Common myeloid progenitor, CD34-positive (primary cell): ENCODE measurements around the gene TMEM255B.

Experiments
- CTCF ChIA-PET: fragments of 350-600 bp; sonication (Branson Sonifier 250); formaldehyde crosslinking; loops from one replicate; lab custom pipeline; 2021; ENCODE audit warnings: antibody characterized with exemption; lab: Charles Lee
- POLR2A ChIA-PET: fragments of 350-600 bp; sonication (Branson Sonifier 250); formaldehyde crosslinking; loops from one replicate; lab custom pipeline; 2021; ENCODE audit warnings: antibody characterized with exemption; lab: Charles Lee
- DNase-seq, 3 donors: peaks; one replicate each; pipeline versions ENCODE4 v3.0.0 to v3.0.0-alpha.2; 2013
- H3K27ac ChIP-seq, 2 experiments: 1 replicate in 1 of 2; 2 replicates in 1 of 2; pipeline ENCODE4 v1.7.0; 2013; ENCODE audit warnings: inconsistent platforms in 2 of 2, low read length in 2 of 2, mild to moderate bottlenecking in 2 of 2, low read depth in 1 of 2, moderate library complexity in 1 of 2; ENCODE audit not compliant: severe bottlenecking in 2 of 2, insufficient read depth in 1 of 2, poor library complexity in 1 of 2
- H3K27me3 ChIP-seq, 5 experiments: replicated peaks in 2 of 5; 1 replicate in 3 of 5; 2 replicates in 2 of 5; pipeline versions ENCODE4 v1.6.1 to v1.7.0; 2013; ENCODE audit warnings: low read length in 4 of 5, mild to moderate bottlenecking in 2 of 5, moderate library complexity in 2 of 5, inconsistent platforms in 1 of 5; ENCODE audit not compliant: insufficient read depth in 5 of 5, control insufficient read depth in 4 of 5
- H3K36me3 ChIP-seq, 4 experiments: 1 replicate in 2 of 4; 2 replicates in 2 of 4; pipeline versions ENCODE4 v1.6.1 to v1.7.0; 2013; ENCODE audit warnings: low read length in 3 of 4, control low read depth in 1 of 4, mild to moderate bottlenecking in 1 of 4; ENCODE audit not compliant: control insufficient read depth in 4 of 4, insufficient read depth in 4 of 4
- H3K4me1 ChIP-seq, 4 experiments: 1 replicate in 3 of 4; 2 replicates in 1 of 4; pipeline versions ENCODE4 v1.6.1 to v1.7.1; 2013; ENCODE audit warnings: low read length in 3 of 4, mild to moderate bottlenecking in 3 of 4, control low read depth in 1 of 4, inconsistent platforms in 1 of 4, moderate library complexity in 1 of 4; ENCODE audit not compliant: control insufficient read depth in 4 of 4, insufficient read depth in 4 of 4; ENCODE audit errors: control extremely low read depth in 1 of 4
- H3K4me3 ChIP-seq, 7 experiments: 1 replicate in 4 of 7; 2 replicates in 3 of 7; pipeline versions ENCODE4 v1.5.1 to v1.7.0; 2013; ENCODE audit warnings: mild to moderate bottlenecking in 7 of 7, low read length in 6 of 7, moderate library complexity in 6 of 7, inconsistent platforms in 2 of 7, low read depth in 2 of 7, control low read depth in 1 of 7; ENCODE audit not compliant: insufficient read depth in 4 of 7, control insufficient read depth in 1 of 7; ENCODE audit errors: extremely low read depth in 1 of 7
- H3K9me3 ChIP-seq, 5 experiments: 1 replicate in 4 of 5; 2 replicates in 1 of 5; pipeline versions ENCODE4 v1.6.1 to v1.7.1; 2013; ENCODE audit warnings: low read length in 4 of 5, mild to moderate bottlenecking in 2 of 5, inconsistent platforms in 1 of 5, low read depth in 1 of 5, moderate library complexity in 1 of 5; ENCODE audit not compliant: control insufficient read depth in 4 of 5, insufficient read depth in 2 of 5; ENCODE audit errors: control extremely low read depth in 1 of 5
- WGBS: methylation state at CpG from one replicate; pipeline ENCODE4 v1.1.5; 2013; ENCODE audit not compliant: insufficient coverage; 5-methylcytosine and 5-hydroxymethylcytosine counted together

TMEM255B gene

GRCh38 chr13:113813749-113814434 is 54.9 kb downstream of the TMEM255B start:
- Histone ChIP-seq H3K9me3 (peaks cover 2 to 14% (median 7%) of the 10 kb centered on the region in 5 experiments), H3K27me3 (peaks cover 0 to 2% (median 0%) of the 10 kb centered on the region in 5 experiments), H3K36me3 (peaks cover 0 to 6% (median 2%) of the 10 kb centered on the region in 4 experiments), H3K27ac (no peak overlapping the region), H3K4me3 (no peak overlapping the region), H3K4me1 (peaks cover 0 to 15% (median 12%) of the 10 kb centered on the region in 4 experiments)
- DNase-seq = no peak
- WGBS = 95% methylated on average over 25 of the region's 28 CpGs
- ChIA-PET POLR2A (no interaction called here), CTCF (interaction anchor here (0.6 to 1.2 kb wide), 2 partner anchors 14 to 168 kb away, joined by 3 to 4 read pairs; no protein-coding TSS in a partner anchor)

GRCh38 chr13:113814435-113814821 is 55.4 kb downstream of the TMEM255B start:
- Histone ChIP-seq H3K4me3 (no peak overlapping the region), H3K27ac (no peak overlapping the region), H3K4me1 (peaks cover 0 to 15% (median 12%) of the 10 kb centered on the region in 4 experiments), H3K27me3 (peaks cover 0 to 2% (median 0%) of the 10 kb centered on the region in 5 experiments), H3K36me3 (peaks cover 0 to 8% (median 2%) of the 10 kb centered on the region in 4 experiments), H3K9me3 (peaks cover 2 to 13% (median 5%) of the 10 kb centered on the region in 5 experiments)
- no peak for DNase-seq
- ChIA-PET CTCF (interaction anchor here (0.6 to 1.2 kb wide), 2 partner anchors 14 to 169 kb away, joined by 3 to 4 read pairs; no protein-coding TSS in a partner anchor), POLR2A (no interaction called here)
- WGBS = 93% methylated on average over 8 of the region's 11 CpGs

- H3K4me1 ChIP-seq = peaks cover 0 to 15% (median 12%) of the 10 kb centered on the region in 4 experiments
- POLR2A ChIA-PET = no interaction called here
These were observed 56.4 kb downstream of the TMEM255B start for GRCh38 chr13:113815151-113816058.

GRCh38 chr13:113816254-113816929 is 57.4 kb downstream of the TMEM255B start:
- POLR2A ChIA-PET = interaction anchor here (0.8 kb wide), 1 partner anchor 346 kb away, joined by 3 read pairs; no protein-coding TSS in a partner anchor
- Histone ChIP-seq H3K9me3 (peaks cover 0 to 3% (median 0%) of the 10 kb centered on the region in 5 experiments), H3K27ac (no peak overlapping the region), H3K27me3 (no peaks in the 10 kb centered on the region), H3K4me3 (peak overlapping the region in 6 of 7 experiments; percentile 50 to 81 (median 65)), H3K4me1 (peaks cover 0 to 15% (median 12%) of the 10 kb centered on the region in 4 experiments), H3K36me3 (peaks cover 0 to 23% (median 5%) of the 10 kb centered on the region in 4 experiments)
- DNase-seq = peak in 1 of 3 donors; percentile 30
- 71% methylated on average over 23 of the region's 25 CpGs for WGBS
- CTCF ChIA-PET = interaction anchor here (0.9 to 1.3 kb wide), 3 partner anchors 14 to 131 kb away, joined by 3 to 5 read pairs (median 3); no protein-coding TSS in a partner anchor

More at GRCh38 chr13:113815151-113816058, 56.4 kb downstream of the TMEM255B start:
- peaks cover 0 to 17% (median 4%) of the 10 kb centered on the region in 4 experiments for H3K36me3 ChIP-seq
- no peaks in the 10 kb centered on the region for H3K27me3 ChIP-seq
- H3K27ac ChIP-seq = peak overlapping the region in 1 of 2 experiments; percentile 31
- DNase-seq = peak; percentile 79 to 92 (median 88)
- peaks cover 0 to 7% (median 0%) of the 10 kb centered on the region in 5 experiments for H3K9me3 ChIP-seq
- H3K4me3 ChIP-seq = peak overlapping the region; percentile 19 to 81 (median 63)
- CTCF ChIA-PET = no interaction called here
- 46% methylated on average over 38 of the region's 42 CpGs for WGBS

- peaks cover 0 to 15% (median 12%) of the 10 kb centered on the region in 4 experiments for H3K4me1 ChIP-seq
- 73% methylated on average over 10 of the region's 24 CpGs for WGBS
- peak overlapping the region in 2 of 7 experiments; percentile 34 to 37 for H3K4me3 ChIP-seq
- H3K27me3 ChIP-seq = no peaks in the 10 kb centered on the region
- CTCF ChIA-PET = interaction anchor here (0.9 to 1.3 kb wide), 3 partner anchors 15 to 130 kb away, joined by 3 to 5 read pairs (median 3); no protein-coding TSS in a partner anchor
- H3K27ac ChIP-seq = no peak overlapping the region
- POLR2A ChIA-PET = no interaction called here
- DNase-seq = peak; percentile 81 to 91 (median 89)
- H3K36me3 ChIP-seq = peaks cover 0 to 31% (median 8%) of the 10 kb centered on the region in 4 experiments
- peaks cover 0 to 4% (median 0%) of the 10 kb centered on the region in 5 experiments for H3K9me3 ChIP-seq
These were observed 58.2 kb downstream of the TMEM255B start for GRCh38 chr13:113816946-113817859.
